Measurements from ENCODE around the gene PTTG1IP.
"Not testable (repeated sequence)": the region's sequence is repeated elsewhere in the genome, so short reads cannot be mapped to it uniquely, and the experiment has no call there.

Gene PTTG1IP

GRCh38 chr21:44834231-44834950 lies 39.1 kb downstream of the PTTG1IP start:
- no peak overlapping the region for H3K4me3 ChIP-seq (ENCODE audit: low read depth, low read length)
- TF ChIP-seq CTCF (conservative IDR thresholded peaks at IDR 0.05; ENCODE audit: low read depth, low read length): no peak
- no peak for DNase-seq (ENCODE audit: low read depth)

- H3K4me3 ChIP-seq (ENCODE audit: low read depth, low read length): no peak overlapping the region
- DNase-seq (ENCODE audit: low read depth): no peak
Measured at GRCh38 chr21:44833663-44834062, 39.8 kb downstream of the PTTG1IP start.

GRCh38 chr21:44832516-44833255 lies 40.8 kb downstream of the PTTG1IP start:
- not testable (repeated sequence) for H3K4me3 ChIP-seq (ENCODE audit: low read depth, low read length); DNase-seq (ENCODE audit: low read depth)

More at GRCh38 chr21:44833663-44834062, 39.8 kb downstream of the PTTG1IP start:
- no peak for TF ChIP-seq CTCF (conservative IDR thresholded peaks at IDR 0.05; ENCODE audit: low read depth, low read length)

- no peak for DNase-seq (ENCODE audit: low read depth)
- no peak overlapping the region for H3K4me3 ChIP-seq (ENCODE audit: low read depth, low read length)
- TF ChIP-seq CTCF (conservative IDR thresholded peaks at IDR 0.05; ENCODE audit: low read depth, low read length): no peak
Measured at GRCh38 chr21:44831227-44831860, 42.1 kb downstream of the PTTG1IP start.

GRCh38 chr21:44829507-44830092 lies 43.9 kb downstream of the PTTG1IP start:
- no peak overlapping the region for H3K4me3 ChIP-seq (ENCODE audit: low read depth, low read length)
- TF ChIP-seq CTCF (conservative IDR thresholded peaks at IDR 0.05; ENCODE audit: low read depth, low read length): no peak
- no peak for DNase-seq (ENCODE audit: low read depth)

GRCh38 chr21:44828362-44829056 lies 45.0 kb downstream of the PTTG1IP start:
- DNase-seq (ENCODE audit: low read depth): no peak
- no peak overlapping the region for H3K4me3 ChIP-seq (ENCODE audit: low read depth, low read length)
- TF ChIP-seq CTCF (conservative IDR thresholded peaks at IDR 0.05; ENCODE audit: low read depth, low read length): no peak

All from choroid plexus epithelial cell (primary cell).